Mesenteric fat pad (tissue), 1 donor: Measurements from ENCODE around the gene SCARF1. TPM values are rescaled to one million over a fixed set of nuclear protein-coding genes. Genes with fewer than 3 reads are reported as not detected.

Source experiments
- DNase-seq: peaks from one replicate; pipeline ENCODE4 v3.0.0-alpha.2; 2020; ENCODE audit warnings: low spot score
- total RNA-seq: library from RNA; stranded (reverse); fragmentation: NEBNext Ultra II Directional; extraction: Animal tissue kit (Norgen Biotek cat#: 25700); gene quantifications from one replicate; pipeline ENCODE4 v1.2.1, GENCODE V29; 2021
- donor health status: DM: yes; HTN: yes; CAD: no.

Gene SCARF1
- total RNA-seq, 1 donor from 2014 or later, result 25.7 TPM

DNA sequence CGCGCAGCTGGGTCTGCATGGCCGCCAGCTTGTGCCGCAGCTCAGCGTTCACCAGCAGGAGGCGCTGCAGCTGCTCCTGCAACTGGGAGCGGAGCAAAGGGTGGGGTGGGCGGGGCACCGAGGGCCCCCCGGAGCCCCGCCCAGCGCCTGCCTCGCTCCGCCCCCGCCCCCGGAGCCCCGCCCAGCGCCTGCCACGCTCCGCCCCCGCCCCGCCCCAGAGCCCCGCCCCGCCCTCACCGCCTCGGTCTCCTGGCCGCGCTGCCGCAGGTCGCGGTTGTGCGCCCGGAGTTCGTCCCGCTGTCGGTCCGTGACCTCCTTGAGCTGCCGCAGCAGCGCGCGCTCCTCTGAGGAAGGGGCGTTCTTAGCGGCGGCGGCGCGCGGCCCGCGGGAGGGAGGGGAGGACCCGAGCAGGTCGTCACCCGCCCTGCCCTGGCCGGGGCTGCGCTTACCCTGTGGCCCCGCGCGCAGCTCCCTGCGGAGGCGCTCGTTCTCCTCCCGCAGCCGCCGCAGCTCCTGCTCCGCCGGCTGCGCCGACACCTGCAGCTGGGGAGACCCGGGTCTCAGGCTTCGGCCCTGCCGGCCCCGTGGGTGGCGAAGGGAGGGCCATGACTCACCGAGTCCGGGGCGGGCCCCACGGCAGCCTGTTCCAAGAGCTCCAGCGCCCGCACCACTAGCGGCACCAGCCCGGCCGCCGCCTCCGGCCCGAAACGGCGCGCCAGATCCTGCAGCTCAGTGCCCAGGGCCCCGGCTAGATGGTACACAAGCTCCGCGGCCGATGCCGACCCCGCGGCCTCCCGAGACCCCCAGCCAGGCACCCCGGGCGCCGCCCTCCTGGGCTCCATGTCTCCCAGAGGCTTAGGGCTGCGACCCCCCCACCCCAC is 3.7 kb upstream of the SCARF1 start:
- DNase-seq, result peak; percentile 98

DNA sequence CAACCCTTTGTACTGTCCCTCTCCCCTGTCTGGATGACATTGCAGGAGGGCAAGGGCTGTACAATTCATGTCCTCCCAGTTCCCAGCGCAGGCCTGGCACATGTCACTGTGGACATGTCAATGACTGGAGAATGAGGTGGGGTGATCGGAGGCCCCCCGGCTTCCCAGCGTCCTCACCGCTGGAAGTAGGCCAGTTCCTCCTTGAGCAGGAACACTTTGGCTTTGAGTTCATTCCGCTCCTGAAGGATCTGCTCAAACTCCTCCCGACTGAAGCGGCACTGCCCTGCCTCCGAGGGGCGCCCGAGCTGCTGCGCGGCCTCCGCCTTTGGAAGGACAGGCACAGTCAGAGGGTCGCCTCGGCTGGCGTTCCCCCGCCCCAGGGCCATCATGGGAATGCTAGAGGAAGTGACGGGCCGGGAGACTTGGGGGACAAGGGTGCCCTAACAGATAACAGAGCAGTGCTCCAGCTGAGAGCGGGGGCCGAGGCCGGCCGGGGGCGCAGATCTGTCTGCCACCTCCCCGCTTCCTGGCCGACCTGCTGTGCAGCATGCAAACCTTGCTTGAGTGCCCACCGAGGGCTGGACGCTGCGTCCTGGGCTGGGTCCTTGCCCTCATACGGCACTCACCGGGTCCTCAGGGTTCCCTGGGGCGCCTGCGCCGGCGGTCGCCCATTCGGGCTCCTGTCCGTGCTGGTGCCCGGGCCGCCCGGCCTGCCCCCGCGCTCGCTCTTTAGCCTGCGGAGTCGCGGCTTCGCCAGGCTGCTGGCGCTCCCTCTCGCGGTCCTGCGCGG is 2.8 kb upstream of the SCARF1 start:
- no peak for DNase-seq

DNA sequence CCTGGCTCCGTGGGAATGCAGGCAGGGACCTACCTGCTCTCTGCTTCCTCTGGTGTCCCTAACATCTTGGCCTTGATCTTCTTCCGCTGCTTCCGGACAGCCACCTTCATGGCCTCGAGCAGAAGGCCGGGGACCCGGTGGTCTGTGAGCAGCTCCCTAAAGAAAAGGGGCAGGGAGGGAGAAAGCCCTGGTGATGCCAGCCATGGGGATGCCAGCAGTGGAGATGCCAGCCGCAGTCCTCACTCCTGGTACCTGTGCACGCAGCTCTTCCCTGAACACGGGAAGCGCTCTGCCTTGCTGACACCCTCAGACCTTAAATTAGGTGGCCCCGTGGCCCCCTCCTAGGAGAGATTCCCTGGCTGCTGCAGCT is 2.3 kb upstream of the SCARF1 start:
- no peak for DNase-seq

DNA sequence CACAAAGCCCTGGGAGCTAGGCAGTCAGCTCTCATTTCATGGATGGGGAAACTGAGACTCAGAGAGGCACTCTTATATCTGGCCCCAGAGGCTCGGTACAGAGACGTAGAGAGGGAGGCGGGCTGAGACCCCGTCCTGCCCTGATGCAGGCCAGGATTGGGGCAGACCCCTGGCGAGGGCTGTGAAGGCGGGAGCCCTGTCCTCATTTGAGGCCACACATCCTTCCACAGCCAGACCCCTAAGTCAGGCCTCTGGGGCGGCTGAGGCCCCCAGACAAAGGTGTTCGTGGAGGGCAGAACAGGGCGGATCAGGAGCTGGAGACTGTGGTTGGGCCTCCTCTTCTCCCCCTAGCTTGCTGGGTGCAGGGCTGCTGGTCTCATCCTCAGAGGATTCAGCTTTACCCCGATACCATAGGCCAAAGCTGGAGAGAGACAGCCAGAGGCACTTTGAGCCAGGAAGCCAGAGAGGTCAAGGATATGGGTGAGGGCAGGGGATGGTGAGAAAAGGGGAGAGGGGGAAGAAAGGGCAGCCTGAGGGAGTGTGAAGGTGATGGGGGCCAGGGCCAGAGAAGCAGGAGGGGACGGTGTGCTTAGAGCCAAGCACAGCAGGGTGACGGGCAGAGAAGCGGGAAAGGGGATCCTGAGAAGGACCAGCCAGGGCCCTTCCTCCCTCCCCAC is 805 bp upstream of the SCARF1 start:
- no peak for DNase-seq

DNA sequence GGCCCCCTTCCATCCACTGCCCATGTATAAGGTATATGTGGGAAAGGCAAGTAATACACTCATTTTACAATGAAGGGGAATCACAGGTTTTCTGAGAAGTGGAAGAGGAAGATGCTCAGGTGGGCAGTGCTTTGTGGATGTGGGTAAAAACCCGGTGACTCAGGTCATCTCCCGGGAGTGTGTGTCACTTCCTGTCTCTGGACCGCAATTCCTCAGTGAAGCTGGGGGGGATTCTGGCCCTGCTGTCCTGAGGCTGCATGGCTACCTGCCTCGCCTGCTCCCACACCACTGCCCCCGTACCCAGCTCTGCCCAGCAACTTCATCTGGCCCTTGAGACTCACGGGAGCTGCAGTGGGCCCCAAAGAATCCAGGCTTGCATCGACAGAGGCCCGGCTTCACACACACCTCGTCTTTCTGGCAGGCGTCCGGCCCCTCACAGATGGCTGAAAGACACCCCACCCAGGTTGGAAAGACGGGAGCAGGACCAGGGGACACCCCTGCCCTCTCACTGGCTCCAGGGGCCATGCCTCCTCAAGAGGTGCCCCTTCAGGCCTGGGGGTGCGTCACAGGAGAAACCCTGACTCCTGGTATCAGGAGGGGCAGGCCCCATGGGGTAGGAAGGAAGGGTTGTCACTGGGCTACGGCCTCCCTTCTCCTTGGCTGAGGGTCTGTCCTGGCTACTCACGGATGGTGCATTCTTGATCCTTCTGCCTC is 882 bp downstream of the SCARF1 start:
- DNase-seq, result no peak

DNA sequence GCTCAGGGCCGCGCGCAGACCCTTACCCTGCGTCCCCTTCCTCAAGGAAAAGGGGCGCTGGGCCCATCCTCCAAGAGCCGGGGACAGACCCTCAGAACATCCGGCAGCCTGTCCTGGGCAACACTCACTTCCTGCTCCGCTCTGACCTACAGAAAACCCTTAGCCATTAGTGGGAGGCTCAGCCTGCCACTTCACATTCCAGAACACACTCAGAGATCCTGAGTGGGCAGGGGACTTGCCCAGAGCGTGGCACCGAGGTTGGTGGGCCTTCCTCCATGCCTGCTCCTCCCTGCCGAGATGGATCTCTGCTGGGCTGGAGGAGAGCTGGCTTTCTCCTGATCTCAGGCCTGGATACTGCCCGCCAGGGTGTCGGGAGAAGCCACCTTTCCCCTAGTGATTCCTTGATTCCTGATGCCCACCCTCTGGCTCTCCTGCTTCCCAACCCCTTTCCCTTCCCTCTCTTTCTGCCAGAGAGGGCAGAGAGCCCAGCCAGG is 1.5 kb downstream of the SCARF1 start:
- no peak for DNase-seq

DNA sequence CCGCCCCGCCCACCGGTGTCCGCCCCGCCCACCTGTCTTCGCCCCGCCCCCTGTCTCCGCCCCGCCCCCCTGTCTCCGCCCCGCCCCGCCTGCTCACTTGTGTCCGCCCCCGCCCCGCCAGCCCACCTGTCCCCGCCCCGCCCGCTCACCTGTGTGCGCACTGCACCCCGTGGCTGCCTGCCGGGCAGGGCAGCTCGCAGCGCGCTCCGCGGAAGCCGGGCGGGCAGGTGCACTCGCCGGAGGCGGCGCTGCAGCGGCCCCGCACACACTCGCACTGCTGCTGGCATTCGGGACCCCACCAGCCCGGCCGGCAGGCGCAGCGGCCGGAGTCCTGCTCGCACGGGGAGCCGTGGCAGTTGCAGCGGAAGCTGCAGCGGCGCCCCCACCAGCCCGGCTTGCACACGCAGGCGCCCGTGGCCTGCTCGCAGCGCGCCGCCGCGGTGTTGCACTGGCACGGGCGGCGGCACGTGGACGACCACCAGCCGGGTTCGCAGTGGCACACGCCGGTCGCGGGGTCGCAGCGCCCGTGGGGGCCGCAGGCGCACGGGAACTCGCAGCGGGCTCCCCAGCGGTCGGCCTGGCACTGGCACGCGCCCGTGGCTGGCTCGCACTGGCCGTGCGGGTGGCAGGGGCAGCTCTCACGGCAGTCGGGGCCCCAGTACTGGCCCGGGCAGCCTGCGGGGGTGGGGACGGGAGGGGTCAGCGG is 2.1 kb downstream of the SCARF1 start:
- no peak for DNase-seq

DNA sequence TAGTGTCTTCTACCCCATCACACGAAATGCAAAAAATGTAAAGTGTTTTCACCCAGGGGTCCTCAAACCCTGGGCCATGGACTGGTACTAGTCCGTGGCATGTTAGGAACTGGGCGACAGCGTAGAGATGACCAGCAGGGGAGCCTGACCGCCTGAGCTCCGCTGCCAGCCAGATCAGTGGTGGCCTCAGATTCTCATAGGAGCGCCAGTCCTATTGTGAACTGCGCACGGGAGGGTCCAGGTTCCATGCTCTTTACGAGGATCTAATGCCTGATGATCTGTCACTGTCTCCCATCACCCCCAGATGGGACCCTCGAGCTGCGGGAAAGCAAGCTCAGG is 4.5 kb downstream of the SCARF1 start:
- no peak for DNase-seq

DNA sequence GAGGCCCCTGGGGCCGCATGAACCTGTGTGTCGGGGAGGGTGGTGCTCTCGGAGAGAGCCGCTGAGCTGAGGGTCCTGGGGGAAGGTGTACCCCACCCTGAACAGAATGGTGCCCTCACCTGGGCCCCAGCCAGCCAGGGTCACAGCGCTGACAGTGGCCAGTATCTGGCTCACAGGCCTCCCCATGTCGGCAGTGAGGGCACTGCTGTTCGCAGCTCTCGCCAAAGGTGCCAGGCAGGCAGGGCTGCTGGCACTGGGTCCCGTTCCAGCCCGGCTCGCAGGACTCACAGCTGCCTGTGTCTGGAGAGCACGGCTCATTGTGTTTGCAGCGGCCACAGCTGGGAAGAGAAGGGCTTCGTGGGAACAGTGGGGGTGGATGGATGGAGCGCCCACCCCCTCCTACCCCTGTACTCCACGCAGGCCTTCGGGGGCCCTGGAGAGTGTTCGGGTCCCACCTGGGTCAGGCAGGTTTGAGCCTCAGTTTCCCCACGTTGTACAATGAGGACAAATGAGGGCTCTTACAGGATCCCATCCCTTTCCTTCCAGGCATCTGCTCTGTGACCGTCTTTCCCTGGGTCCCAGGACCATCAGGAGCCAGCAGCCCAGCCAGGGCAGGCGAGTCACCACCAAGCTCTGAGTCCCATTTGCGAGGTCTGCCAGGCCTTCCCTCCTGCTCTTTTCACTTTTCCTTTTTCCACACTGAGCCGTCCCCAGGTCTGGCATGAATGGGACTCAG is 5.0 kb downstream of the SCARF1 start:
- DNase-seq, result no peak

DNA sequence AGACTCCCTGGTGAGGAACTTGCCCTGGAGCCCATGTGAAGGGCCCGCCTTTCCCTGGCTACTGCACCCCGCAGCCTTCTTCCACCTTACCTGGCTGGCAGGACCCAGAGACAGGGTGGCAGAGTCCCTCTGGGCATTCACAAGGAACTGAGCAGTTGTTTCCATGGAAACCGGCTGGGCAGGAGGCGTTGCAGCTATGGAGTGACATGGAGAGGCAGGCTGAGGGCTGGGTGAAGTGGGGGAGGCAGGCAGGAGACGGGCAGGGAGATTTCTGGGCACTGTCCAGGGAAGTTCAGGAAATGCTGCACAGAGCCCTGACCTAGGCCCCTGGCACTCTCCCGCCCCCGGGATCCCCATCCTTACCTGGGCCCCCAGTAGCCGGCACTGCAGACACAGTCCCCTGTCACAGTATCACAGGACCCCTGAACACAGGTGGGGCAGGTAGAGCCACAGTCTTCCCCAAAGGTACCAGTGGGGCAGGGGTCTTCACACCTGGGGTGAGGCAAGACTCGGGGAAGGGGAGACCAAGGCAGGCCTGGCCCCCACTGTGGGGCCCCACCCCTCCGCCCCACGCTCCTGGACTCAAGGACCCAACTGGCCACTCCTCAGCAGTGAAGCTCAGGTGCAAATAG is 5.9 kb downstream of the SCARF1 start:
- DNase-seq, result no peak

DNA sequence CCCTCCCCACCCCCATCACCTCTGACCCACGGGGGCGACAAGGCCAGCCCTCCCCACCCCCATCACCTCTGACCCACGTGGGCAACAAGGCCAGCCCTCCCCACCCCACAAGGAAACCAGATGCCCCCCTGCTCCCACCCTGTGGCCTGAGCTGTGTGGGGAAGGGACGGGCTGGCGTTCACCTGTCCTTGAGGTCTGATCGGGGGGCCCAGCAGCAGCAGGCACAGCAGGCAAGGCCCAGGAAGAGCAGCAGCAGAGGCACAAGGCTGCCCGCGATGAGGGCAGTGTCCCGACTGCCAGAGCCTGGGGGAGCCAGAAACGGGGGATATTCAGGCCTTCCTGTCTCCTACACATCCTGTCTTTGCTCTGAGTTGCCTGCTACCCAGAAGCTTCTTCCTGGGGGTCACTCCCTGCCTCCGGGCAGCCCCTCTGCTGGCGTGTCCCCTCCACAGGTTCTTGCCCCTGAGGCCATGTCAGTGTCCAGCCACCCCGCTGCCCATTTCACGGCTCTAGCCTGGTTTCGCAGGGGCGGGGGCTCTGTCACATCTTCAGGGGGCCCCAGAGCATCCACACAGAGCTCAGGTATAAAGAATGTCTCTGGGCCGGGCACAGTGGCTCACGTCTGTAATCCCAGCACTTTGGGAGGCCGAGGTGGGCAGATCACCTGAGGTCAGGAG is 6.8 kb downstream of the SCARF1 start:
- no peak for DNase-seq

DNA sequence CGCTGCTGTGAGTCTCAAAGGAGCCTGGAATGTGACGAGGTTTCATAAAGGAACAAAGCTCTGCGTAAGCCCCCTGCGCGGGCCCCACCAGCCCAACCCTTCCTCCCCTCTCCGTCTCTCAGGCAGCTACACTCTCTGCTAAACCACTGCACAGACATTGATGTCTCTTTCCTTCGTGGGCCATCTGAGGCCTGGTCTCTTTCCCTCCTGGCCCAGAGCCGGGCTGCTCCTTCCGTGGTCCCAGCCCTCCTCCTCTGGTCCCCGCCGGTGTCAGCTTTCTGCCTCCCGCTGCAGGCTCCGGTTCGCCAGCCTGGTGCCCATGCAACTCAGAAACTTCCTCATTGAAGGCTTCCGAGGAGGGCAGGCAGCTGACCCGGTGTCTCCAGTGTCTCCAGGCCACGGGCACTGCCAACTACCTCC is 7.4 kb downstream of the SCARF1 start:
- DNase-seq, result no peak

DNA sequence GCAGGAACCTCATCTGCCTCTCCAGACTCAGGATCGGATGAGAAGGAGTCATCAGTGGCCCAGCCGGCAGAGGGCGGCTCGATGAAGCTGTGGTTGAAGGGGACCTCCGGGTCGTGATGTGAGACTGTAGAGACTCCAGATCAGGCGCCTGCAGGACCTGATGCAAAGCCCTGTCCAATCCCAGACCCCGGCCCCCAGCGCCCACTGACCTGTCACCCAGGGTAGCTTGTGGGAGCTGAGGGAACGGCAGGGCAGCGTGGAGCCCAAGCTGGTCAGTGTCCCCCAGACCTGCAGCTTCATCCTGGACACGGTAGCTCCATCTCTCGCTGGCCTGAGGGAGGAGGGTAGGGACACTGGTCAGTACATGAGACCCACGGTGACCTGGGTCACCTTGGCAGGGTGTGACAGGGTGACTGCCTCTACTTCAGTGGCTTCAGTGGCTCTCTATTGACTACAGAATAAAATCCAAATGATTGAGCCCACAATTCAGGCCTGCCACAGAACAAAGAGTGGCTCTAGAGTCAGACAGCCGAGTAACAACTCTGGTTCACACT is 8.7 kb downstream of the SCARF1 start:
- DNase-seq, result no peak

DNA sequence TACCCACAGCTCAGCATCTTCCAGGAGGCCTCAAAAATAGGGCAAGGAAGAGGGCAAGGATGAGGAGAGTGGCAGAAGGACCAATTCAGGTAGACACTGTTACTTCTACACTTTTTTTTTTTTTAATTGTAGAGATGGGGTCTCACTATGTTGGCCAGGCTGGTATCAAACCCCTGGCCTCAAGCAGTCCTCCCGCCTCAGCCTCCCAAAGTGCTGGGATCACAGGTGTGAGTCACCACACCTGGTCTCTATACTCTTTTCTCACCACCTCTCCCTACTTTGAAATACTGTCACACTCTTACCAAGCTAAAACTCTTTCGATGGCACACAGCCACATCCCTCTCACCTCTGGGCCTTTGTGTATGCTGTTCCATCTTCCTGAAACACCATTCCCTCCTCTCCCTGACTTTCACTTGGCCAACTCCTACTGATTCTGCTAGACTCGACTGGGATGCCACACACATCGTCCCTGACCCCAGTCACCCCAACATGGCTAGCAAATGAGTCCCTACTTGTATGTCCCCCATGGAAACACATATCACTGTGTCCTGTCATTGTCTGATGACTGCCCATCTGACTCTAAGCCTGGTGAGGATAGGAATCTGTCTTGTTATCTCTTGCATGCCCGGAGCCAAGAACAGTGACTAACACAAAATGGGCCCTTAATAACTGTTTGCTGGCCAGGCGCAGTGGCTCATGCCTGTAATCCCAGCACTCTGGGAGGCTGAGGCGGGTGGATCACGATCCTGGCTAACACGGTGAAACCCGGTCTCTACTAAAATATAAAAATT is 9.7 kb downstream of the SCARF1 start:
- DNase-seq, result no peak

DNA sequence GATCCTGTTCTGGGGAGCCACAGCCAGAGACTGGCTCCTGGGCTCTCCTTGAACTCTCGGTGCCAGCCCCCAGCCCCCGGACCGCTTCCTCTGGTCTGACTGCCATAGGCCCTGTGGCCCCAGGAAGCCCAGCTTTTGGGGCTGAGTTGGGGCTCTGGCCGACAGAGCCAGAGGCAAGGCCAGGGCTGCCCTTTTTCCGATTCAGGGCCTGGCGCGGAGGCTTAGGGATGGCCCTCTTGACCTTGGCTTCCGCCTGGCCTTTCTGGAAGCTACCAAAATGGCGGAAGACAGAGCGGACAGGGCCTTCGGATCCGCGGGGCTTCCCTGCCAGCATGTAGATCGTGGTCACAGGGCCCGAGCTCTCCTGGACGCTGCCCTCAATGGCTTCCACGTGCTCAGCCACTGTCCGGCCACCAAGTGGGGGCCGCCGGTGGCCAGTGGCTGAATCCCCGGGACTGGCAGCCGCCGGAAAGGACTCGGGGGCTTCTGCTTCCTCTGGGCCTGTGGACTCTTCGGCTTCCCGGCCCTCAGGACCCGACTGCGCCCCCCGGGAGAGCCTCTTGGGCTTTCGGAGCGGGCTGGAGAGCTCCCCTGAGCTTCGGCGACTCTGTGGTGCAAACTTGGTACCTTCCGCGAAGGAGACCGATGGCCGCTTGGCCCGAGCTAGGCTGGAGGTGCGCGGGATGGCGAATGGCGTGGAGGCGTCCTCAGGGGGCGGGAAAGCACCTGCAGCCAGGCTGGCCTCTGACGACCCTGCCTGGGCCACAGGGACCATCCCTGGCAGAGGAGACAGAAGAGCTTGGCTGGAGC is 10.5 kb downstream of the SCARF1 start:
- DNase-seq, result no peak

DNA sequence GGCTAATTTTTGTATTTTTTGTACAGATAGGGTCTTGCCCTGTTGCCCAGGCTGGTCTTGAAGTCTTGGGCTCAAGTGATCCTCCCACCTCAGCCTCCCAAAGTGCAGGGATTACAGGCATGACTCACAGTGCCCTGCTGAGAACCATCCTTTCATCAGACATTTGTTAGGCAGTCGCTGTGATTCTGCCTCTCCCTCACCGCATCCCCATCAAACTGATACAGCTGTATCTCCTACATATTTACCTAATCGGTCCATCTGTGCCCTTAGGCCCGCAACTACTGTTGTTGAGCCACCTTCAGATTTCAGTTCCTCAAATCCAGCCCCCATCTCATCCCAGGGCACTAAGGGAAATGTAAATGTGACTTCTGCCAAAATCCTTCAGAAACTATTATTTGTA is 14.9 kb downstream of the SCARF1 start:
- DNase-seq, result no peak
